NCI-H2171 treated with DMSO at 0.1 percent for 48 hours (cell line): ENCODE data around the gene ACOT8.
"Not testable (repeated sequence)": the region's sequence is repeated elsewhere in the genome, so short reads cannot be mapped to it uniquely, and the experiment has no call there.

Source experiments
- DNase-seq: peaks from one replicate; lab custom pipeline; 2025; lab: John Stamatoyannopoulos, UW

The ACOT8 gene

DNA sequence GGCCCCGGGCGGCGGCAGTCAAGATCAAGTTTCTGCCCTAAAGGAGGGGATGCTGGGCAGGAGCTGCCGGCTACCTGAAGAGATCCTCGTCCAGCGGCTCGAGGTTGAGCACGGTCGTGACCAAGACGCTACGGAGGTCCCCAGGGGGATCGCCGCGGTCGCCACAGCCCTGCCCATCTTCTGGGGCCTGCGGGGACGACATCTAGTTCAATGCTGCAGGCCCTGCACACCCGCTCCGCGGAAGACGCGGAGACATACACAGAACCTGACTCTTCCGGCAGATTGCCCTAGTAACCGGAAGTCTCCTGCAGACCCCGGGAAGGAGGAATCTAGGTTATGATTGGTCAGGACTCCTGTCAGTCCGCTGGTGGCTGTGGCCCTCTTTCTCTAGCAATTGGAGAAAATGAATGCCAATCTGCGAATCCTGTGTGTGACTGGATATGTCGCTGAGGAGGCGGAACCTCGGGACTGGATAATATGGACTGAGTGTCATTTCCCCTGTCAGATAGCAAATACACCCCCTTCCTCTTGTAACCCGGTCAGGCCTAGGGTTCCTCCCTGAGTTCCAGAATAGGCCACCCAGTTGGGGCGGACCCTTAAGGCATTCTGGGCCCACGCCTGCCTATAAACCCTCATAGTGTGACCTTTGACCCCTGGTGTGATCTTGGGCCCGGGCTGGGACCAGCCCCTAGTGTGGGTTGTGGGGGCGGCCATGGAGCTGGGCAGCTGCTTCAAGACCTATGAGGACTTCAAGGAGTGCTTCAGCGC is at the start of gene ACOT8, which contains the start of gene ZSWIM3:
TSS of gene ACOT8 (minus strand) at position 279 of the 768 bp plus-strand sequence. CDS start at position 202, 77 bp downstream.
TSS of gene ZSWIM3 (plus strand) at position 501 of the 768 bp plus-strand sequence. CDS start at position 713, 212 bp downstream.
- DNase-seq, result peak; percentile 100

- DNase-seq, result no peak
Observed at GRCh38 chr20:45905505-45906079, 48.4 kb upstream of the ACOT8 start.

DNA sequence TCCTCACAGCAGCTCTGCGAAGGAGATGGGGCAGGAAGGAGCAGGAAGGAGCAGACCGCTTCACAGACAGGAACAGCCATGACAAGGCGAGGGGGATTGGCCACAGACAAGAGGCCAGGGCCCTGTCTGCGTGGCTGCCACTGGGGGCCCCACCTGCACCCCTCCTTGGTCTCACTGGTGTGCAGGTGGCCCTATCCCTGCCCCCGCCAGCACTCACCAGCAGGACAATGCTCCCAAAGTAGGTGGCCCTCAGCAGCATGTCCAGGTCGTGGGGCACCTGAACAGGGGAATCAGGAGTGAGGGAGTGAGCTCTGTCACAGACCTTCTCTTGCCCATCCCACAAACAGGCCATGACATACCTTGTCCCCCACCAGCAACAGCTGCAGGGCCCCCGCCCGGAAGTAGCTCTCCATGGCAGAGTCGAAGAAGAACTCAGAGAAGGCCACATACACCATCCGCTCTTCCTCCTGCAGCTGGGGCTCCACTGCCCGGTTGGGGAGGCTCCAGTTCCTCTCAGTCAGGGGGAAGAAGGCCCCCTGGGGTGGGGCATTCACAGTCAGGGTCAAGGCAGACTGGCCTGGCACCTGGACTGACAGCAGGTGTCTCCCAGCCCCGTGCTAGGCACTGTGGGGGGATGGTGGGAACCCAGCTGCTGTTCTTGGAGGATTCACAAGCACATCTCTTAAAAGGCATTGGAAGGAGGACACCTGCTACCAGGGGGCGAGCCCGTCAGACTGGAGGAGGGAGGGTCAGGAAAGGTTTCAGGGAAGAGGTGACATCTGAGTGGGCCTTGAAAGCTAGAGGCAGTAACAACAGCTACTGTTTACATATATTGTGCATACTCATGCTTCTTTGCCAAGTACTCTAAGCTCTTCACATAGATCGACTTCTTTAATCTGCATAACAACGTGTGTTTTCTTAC is 47.7 kb upstream of the ACOT8 start:
- no peak for DNase-seq

DNA sequence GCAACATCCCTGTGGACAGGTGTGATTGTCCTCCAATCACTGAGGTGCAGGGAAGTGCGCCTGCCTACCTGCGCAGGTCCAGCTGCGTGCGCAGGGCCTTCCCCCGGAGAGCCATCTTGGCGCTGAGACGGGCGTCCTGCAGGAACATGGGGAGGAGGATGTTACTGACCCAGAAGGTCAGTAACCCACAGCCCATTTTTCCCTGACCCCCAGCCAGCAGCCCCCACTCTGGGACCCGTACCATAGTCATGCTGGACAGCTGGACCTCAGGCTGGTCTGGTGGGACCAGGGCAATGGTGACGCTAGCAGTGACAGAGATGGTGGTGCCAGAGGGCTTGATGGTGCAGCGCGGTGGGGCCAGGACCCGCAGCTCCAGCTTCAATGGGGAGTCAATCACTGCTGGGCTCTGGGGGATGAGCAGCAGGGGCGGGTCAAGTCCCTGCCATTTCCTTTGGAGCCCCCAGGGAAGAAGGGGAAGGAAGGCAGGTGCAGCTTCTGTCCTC is 45.1 kb upstream of the ACOT8 start:
- peak; percentile 23 for DNase-seq

DNA sequence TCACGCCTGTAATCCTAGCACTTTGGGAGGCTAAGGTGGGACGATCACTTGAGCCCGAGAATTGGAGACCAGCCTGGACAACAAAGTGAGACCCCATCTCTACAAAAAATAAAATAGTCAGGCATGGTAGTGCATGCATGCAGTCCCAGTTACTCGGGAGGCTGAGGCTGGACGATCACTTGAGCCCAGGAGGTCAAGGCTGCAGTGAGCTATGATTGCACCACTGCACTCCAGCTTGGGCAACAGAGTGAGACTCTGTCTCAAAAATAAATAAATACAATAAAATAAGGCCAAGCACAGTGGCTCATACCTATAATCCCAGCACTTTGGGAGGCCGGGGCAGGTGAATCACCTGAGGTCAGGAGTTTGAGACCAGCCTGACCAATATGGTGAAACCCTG is 44.1 kb upstream of the ACOT8 start:
- not testable (repeated sequence) for DNase-seq

- no peak for DNase-seq
Observed at GRCh38 chr20:45899046-45899835, 42.0 kb upstream of the ACOT8 start.

GRCh38 chr20:45898285-45898684 is 41.1 kb upstream of the ACOT8 start:
- DNase-seq, result no peak

DNA sequence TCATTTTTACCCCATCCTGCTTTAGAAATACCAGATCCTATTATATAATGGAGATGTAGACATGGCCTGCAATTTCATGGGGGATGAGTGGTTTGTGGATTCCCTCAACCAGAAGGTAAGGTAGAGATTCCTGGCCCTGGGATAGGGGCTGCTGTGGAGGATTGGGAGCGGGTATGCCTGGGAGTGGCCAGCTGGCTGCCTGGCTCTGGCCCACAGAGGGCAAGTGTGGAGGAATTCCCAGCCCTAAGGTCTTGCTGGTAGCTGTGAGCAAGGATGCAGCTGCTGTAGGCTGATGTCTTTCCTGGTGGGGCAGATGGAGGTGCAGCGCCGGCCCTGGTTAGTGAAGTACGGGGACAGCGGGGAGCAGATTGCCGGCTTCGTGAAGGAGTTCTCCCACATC is 40.5 kb upstream of the ACOT8 start:
- no peak for DNase-seq

- DNase-seq, result no peak
Observed at GRCh38 chr20:45897289-45897688, 40.1 kb upstream of the ACOT8 start.

DNA sequence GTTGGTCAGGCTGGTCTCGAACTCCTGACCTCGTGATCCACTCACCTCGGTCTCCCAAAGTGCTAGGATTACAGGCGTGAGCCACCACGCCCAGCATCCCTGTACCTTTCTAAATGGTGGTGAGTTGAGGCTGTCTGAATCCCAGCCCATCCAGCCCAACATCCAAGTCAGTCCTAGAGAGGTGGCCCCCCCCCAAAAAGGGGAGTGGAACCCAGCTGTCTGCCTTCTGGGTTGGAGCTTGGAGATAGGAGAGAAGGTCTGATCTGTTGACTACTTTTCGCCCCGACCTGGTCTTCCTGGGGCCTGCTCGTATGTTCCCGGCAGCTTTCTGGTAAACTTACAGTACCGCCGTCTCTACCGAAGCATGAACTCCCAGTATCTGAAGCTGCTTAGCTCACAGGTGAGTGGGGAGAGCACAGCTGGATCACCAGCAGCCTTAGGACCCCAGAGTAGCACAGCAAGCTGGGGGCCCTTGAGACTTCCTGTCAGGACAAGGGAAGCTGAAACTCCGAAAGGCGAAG is 39.5 kb upstream of the ACOT8 start:
- DNase-seq, result no peak

- DNase-seq, result no peak
Observed at GRCh38 chr20:45894797-45895196, 37.6 kb upstream of the ACOT8 start.

- no peak for DNase-seq
Observed at GRCh38 chr20:45893831-45894230, 36.6 kb upstream of the ACOT8 start.

GRCh38 chr20:45892828-45893500 is 35.8 kb upstream of the ACOT8 start:
- DNase-seq, result no peak

DNA sequence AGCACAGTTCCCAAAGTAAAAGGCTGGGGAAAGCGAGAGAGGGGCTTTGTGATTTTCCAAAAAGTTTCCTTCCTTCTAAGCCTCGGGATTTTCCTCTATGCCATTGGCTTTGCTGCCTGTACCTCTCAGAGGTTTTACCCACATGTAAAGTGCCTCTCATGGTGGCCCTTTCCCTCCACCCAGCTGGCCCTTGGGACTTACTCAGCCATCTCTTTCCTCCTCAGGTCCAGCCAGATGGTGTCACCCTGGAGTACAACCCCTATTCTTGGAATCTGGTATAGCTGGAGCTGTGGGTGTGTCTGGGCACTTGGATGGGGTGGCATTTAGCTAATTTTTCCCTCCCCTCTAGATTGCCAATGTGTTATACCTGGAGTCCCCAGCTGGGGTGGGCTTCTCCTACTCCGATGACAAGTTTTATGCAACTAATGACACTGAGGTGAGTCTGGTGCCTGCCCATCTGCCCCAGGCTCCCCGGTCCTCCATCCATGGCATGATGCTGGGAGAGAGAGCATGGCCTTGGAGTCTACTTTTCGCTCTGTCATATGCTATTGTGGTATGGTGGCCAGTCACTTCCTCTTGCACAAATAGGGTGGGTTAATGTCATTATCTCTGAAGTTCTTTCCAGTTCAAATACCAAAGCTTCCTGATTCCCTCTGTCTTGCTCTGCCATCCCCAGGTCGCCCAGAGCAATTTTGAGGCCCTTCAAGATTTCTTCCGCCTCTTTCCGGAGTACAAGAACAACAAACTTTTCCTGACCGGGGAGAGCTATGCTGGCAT is 35.0 kb upstream of the ACOT8 start:
- no peak for DNase-seq

DNA sequence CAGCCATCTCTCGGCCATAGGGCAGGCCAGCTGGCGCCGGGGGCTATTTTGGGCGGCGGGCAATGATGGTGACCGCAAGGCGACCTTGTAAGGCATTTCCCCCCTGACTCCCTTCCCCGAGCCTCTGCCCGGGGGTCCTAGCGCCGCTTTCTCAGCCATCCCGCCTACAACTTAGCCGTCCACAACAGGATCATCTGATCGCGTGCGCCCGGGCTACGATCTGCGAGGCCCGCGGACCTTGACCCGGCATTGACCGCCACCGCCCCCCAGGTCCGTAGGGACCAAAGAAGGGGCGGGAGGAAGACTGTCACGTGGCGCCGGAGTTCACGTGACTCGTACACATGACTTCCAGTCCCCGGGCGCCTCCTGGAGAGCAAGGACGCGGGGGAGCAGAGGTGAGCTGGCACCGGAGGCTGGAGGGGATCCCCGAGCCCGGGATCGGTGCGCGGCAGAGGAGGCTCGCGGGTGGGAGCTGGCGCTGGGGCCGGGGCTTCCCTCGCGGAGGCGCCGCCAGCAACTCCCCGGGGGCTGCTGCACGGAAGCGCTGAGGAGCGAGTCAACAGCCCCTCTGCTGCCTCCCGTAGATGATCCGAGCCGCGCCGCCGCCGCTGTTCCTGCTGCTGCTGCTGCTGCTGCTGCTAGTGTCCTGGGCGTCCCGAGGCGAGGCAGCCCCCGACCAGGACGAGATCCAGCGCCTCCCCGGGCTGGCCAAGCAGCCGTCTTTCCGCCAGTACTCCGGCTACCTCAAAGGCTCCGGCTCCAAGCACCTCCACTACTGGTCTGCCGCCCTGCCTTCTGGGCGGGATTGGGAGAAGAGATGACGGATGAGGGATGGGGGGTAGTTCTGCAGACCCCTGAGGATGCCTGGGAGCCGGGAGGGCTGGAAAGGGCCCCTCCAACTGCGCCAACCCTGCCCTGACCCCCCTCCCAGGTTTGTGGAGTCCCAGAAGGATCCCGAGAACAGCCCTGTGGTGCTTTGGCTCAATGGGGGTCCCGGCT is 34.1 kb upstream of the ACOT8 start, which contains the start of the genes CTSA and NEURL2:
TSS of gene CTSA (plus strand) at position 351 of the 999 bp plus-strand sequence. CDS start at position 585, 234 bp downstream.
TSS of gene NEURL2 (minus strand) at position 224 of the 999 bp plus-strand sequence. CDS start at position 7, 217 bp downstream.
- DNase-seq, result peak; percentile 88

- peak; percentile 39 for DNase-seq
Observed at GRCh38 chr20:45890077-45890984, 33.1 kb upstream of the ACOT8 start.

DNA sequence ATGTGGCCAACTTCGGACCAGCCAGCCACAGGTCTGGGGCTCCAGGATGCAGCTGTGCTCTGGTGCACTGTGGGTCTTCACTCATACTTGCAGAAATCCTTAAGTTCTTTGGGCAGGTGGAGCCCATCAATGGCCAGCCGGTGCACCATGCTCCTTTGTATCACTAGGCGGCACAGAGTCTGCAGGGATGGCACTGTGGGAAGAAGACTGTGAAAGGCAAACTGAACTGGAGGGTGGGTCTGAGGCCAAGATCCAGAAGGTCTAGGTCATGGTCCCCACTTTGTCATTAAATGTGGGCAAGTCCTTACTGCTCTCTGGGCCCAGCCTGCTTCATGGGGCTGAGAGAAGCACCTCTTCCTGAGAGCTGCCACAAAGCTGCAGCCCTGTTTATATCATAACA is 31.5 kb upstream of the ACOT8 start:
- DNase-seq, result no peak
